Activated CD8-positive, alpha-beta T cell treated with anti-CD3 and anti-CD28 coated beads, Interleukin-2, amount 10 ng/mL, durations not matched to agents 7 days and 5 days (primary cell): ENCODE measurements around the gene HDAC4. TPM values are rescaled to one million over a fixed set of nuclear protein-coding genes. Genes with fewer than 3 reads are reported as not detected.

Source experiments
- ATAC-seq: fragments of 150-1000 bp; cut with Tn5 transposase; one replicate; pipeline ENCODE4 v1.10.0; 2021; ENCODE audit warnings: moderate library complexity
- CTCF ChIA-PET: fragments of 350-600 bp; sonication (Branson Sonifier 250); formaldehyde crosslinking; loops from one replicate; lab custom pipeline; 2021; ENCODE audit warnings: antibody characterized with exemption; lab: Charles Lee
- POLR2A ChIA-PET: fragments of 350-600 bp; sonication (Branson Sonifier 250); formaldehyde crosslinking; loops from one replicate; lab custom pipeline; 2021; ENCODE audit warnings: antibody characterized with exemption; lab: Charles Lee
- DNase-seq: peaks from one replicate; pipeline ENCODE4 v3.0.0-alpha.2; 2020
- H3K27ac Mint-ChIP-seq: one replicate; pipeline ENCODE4 v1.8.0; 2021; ENCODE audit warnings: mild to moderate bottlenecking, mixed read lengths
- H3K27me3 Mint-ChIP-seq: one replicate; pipeline ENCODE4 v1.8.0; 2021; ENCODE audit warnings: low read depth, mixed read lengths
- H3K36me3 Mint-ChIP-seq: one replicate; pipeline ENCODE4 v1.8.0; 2021; ENCODE audit warnings: low read depth, mixed read lengths
- H3K4me1 Mint-ChIP-seq: one replicate; pipeline ENCODE4 v1.8.0; 2021; ENCODE audit warnings: low read depth, mixed read lengths
- H3K4me3 Mint-ChIP-seq: one replicate; pipeline ENCODE4 v1.8.0; 2021; ENCODE audit warnings: mild to moderate bottlenecking, mixed read lengths
- H3K9me3 Mint-ChIP-seq: one replicate; pipeline ENCODE4 v1.8.0; 2022; ENCODE audit warnings: mixed read lengths; ENCODE audit not compliant: insufficient read depth
- total RNA-seq, 2 experiments: library from RNA; stranded (reverse); gene quantifications; one replicate each; pipeline ENCODE4 v1.2.3, GENCODE V29; 2021

Gene HDAC4
- total RNA-seq, 2 experiments from 2014 or later = 50.7 to 58.8 TPM

DNA sequence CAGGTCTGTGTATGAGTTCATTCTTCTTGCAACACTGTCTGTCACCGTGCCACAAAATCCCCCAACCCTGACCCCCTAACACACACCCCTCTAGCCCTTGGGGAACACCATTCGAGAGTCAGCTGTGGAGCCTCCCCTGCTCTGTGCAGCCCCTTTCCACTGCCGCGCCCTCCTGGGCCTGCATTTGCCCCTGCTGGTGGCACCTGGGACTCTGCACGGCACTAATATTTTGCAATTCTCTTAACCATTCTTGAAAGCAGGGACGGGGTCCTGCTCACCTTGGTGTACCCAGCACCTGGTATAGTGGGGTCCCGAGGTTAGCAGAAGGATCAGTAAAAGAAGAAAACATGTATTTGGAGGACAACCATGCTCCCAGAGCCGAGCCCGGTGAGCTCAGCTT, 124.0 kb downstream of the HDAC4 start:
- peak overlapping the region; percentile 36 for H3K27ac Mint-ChIP-seq
- POLR2A ChIA-PET = interaction anchor here (1.0 to 3.7 kb wide), 2 partner anchors 18 to 44 kb away, joined by 3 to 19 read pairs; no protein-coding TSS in a partner anchor

DNA sequence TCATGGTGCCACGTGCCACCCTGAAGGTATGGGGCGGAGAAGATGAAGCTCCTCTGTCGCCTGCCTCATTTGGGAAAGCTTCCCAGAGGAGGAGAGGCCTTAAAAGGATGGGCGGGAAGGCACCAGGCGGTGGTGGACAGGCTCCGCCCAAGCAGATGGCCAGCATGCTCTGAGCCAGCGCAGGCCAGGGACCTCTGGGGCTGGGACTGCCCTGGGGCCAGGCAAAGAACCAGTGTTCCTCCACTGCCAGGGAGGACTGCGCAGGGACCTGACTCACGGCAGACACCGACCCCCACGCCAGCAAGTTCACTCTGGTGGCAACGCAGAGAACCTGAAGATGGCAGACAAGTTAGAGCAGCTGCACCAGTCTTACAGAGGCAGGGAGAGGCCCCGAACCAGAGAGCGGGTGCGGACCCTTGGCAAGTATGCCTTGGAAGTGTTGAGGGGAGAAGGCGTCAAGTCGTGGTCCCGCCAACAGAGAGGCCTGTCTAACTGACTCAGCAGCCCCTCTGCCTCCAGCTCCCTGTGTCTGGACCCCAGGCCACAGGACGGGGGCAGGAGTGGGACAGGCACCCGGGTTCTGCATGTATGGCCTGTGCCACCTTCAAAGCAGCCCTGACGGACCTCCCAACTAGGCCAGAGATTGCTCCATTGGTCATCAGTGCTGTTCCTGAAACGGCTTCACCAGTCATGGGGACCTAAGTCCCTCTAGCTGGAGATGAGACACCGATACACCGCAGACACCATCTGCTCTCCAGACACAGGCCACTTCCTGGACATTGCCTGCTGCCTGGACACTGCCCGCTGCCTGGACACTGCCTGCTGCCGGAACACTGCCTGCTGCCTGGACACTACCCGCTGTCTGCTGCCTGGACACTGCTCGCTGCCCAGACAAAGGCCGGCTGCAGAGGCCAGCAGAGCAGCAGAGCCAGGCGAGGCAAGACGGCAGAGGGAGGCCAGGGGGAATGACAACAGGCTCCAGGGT, 124.7 kb downstream of the HDAC4 start:
- no peaks in the 10 kb centered on the region for H3K9me3 Mint-ChIP-seq
- CTCF ChIA-PET = interaction anchor here (0.6 to 3.9 kb wide), 10 partner anchors 9 to 132 kb away, joined by 3 to 23 read pairs (median 4); no protein-coding TSS in a partner anchor
- H3K36me3 Mint-ChIP-seq = peaks cover 7% of the 10 kb centered on the region
- POLR2A ChIA-PET = interaction anchor here (0.6 to 3.7 kb wide), 5 partner anchors 9 to 125 kb away, joined by 3 to 19 read pairs (median 4); partner anchors contain the start of gene HDAC4
- DNase-seq = no peak
- no peak overlapping the region for H3K4me3 Mint-ChIP-seq
- no peaks in the 10 kb centered on the region for H3K27me3 Mint-ChIP-seq
- H3K27ac Mint-ChIP-seq = peak overlapping the region; percentile 89
- no peak for ATAC-seq
- peaks cover 74% of the 10 kb centered on the region for H3K4me1 Mint-ChIP-seq

More for the DNA sequence above, 124.0 kb downstream of the HDAC4 start:
- Mint-ChIP-seq H3K4me1 (peaks cover 71% of the 10 kb centered on the region), H3K36me3 (peaks cover 4% of the 10 kb centered on the region), H3K27me3 (no peaks in the 10 kb centered on the region), H3K9me3 (no peaks in the 10 kb centered on the region), H3K4me3 (no peak overlapping the region)
- no peak for ATAC-seq
- CTCF ChIA-PET = interaction anchor here (1.0 kb wide), 1 partner anchor 10 kb away, joined by 5 read pairs; no protein-coding TSS in a partner anchor
- no peak for DNase-seq

GRCh38 chr2:239275044-239275685, 125.7 kb downstream of the HDAC4 start:
- Mint-ChIP-seq H3K36me3 (peaks cover 9% of the 10 kb centered on the region), H3K4me3 (peak overlapping the region; percentile 60), H3K27me3 (no peaks in the 10 kb centered on the region), H3K9me3 (no peaks in the 10 kb centered on the region), H3K4me1 (peaks cover 78% of the 10 kb centered on the region), H3K27ac (peak overlapping the region; percentile 89)
- POLR2A ChIA-PET = interaction anchor here (0.6 to 3.7 kb wide), 8 partner anchors 10 to 126 kb away, joined by 3 to 19 read pairs (median 5); partner anchors contain the start of gene HDAC4
- DNase-seq = peak; percentile 83
- CTCF ChIA-PET = interaction anchor here (0.6 to 3.9 kb wide), 10 partner anchors 8 to 131 kb away, joined by 3 to 23 read pairs (median 4); no protein-coding TSS in a partner anchor
- peak; percentile 95 for ATAC-seq

DNA sequence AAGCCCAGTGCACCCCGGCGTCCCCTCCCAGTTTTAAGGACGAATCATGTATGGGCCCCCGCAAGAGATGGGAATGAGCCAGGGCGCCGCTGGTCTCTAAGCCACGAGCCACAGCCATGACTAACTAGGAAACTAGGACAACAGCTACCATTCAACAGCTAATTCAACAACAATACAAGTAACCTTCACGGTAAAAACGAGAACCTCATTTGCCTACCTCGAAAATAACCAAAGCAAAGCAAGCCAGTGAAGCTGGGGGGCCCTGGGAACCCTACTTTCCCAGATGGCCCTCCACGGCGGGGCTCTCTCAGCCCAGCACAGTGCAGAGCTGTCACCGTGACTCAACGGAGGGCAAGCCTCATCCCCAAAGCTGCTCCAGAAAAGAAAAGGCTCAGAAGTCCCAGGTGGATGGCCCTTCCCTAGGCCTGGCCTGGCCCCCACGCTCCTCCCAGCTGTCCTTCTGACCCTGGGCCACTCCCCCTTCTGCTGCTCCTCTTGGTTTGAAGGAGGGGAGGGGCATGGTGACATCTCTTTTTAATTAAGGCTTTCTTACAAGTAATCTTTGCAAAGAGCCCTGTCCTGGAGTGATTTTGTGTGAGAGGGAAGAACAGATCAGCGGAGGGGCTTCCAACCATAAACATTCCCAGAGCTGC, 126.3 kb downstream of the HDAC4 start:
- DNase-seq (no peak), ATAC-seq (peak; percentile 25)
- Mint-ChIP-seq H3K9me3 (no peaks in the 10 kb centered on the region), H3K36me3 (peaks cover 11% of the 10 kb centered on the region), H3K4me3 (peak overlapping the region; percentile 9), H3K4me1 (peaks cover 84% of the 10 kb centered on the region), H3K27me3 (no peaks in the 10 kb centered on the region), H3K27ac (peak overlapping the region; percentile 71)
- ChIA-PET POLR2A (interaction anchor here (0.7 to 3.0 kb wide), 6 partner anchors 14 to 47 kb away, joined by 3 to 9 read pairs (median 4); no protein-coding TSS in a partner anchor), CTCF (interaction anchor here (1.2 to 3.9 kb wide), 10 partner anchors 11 to 131 kb away, joined by 3 to 23 read pairs (median 4); partner anchors contain the start of gene HDAC4)

DNA sequence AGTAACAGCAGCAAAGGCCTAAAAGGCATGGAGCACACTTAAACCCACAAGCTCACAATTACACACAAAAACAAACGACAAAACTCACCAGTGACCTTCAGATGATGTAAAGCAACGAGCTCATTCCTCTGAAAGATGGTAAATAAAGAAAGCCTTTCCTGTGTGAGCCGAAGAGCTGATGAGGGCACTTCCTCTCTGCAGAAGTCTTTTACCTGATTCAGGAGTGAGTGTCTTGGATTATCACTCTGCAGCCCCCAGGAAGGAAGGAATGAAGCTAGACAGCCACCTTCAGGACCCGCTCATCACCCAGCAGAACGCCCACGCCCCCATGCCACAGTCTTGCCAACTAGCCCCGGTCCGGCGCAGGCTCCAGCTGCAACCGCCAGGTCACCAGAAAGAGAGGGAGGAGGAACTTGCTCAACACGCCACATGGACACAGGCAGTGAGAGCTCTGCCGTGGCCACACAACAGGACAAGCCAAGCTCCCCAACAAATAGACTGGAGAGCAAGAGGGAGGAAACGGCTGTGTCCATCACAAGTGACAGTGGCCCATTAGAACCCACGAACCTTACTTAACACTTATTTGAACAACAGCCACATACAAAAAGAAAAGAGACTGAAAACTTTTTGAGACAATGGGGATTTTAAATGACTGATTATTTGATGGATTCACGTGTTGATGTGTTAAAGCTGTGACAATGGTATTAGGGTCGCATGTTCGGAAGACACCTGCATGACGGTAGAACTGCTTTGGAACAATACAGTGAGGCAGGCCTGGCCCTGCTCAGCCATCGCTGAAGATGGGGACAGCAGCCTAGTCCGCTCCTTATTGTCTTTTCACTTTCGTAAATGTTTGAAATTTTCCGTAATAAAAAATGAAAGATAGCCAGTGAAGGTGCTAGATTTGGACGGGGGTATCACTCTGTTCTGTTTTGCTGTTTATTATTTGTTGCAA, 127.3 kb downstream of the HDAC4 start:
- no peak for ATAC-seq
- CTCF ChIA-PET = interaction anchor here (1.1 to 3.9 kb wide), 6 partner anchors 21 to 130 kb away, joined by 3 to 23 read pairs (median 4); partner anchors contain the start of gene HDAC4
- Mint-ChIP-seq H3K9me3 (no peaks in the 10 kb centered on the region), H3K4me1 (peaks cover 85% of the 10 kb centered on the region), H3K36me3 (peaks cover 11% of the 10 kb centered on the region), H3K27ac (peak overlapping the region; percentile 39), H3K27me3 (no peaks in the 10 kb centered on the region), H3K4me3 (no peak overlapping the region)
- no peak for DNase-seq
- POLR2A ChIA-PET = interaction anchor here (0.7 to 3.0 kb wide), 7 partner anchors 15 to 128 kb away, joined by 3 to 9 read pairs (median 3); partner anchors contain the start of gene HDAC4

- Mint-ChIP-seq H3K9me3 (no peaks in the 10 kb centered on the region), H3K27ac (peak overlapping the region; percentile 39), H3K4me1 (peaks cover 86% of the 10 kb centered on the region), H3K36me3 (peaks cover 11% of the 10 kb centered on the region), H3K4me3 (no peak overlapping the region), H3K27me3 (no peaks in the 10 kb centered on the region)
- ChIA-PET CTCF (interaction anchor here (0.9 to 3.9 kb wide), 5 partner anchors 22 to 124 kb away, joined by 3 to 23 read pairs (median 4); no protein-coding TSS in a partner anchor), POLR2A (interaction anchor here (0.9 to 3.0 kb wide), 3 partner anchors 23 to 128 kb away, joined by 3 to 9 read pairs (median 4); partner anchors contain the start of gene HDAC4)
- no peak for DNase-seq
- ATAC-seq = no peak
These were observed 128.2 kb downstream of the HDAC4 start for GRCh38 chr2:239272626-239273025.

GRCh38 chr2:239271882-239272281, 128.9 kb downstream of the HDAC4 start:
- H3K27me3 Mint-ChIP-seq = no peaks in the 10 kb centered on the region
- no peak overlapping the region for H3K27ac Mint-ChIP-seq
- DNase-seq = no peak
- no peak overlapping the region for H3K4me3 Mint-ChIP-seq
- no peaks in the 10 kb centered on the region for H3K9me3 Mint-ChIP-seq
- peaks cover 18% of the 10 kb centered on the region for H3K36me3 Mint-ChIP-seq
- ChIA-PET CTCF (interaction anchor here (0.9 to 2.1 kb wide), 4 partner anchors 24 to 125 kb away, joined by 3 to 4 read pairs (median 3); no protein-coding TSS in a partner anchor), POLR2A (no interaction called here)
- peaks cover 86% of the 10 kb centered on the region for H3K4me1 Mint-ChIP-seq
- no peak for ATAC-seq

- Mint-ChIP-seq H3K27ac (no peak overlapping the region), H3K4me3 (no peak overlapping the region), H3K27me3 (no peaks in the 10 kb centered on the region), H3K36me3 (peaks cover 22% of the 10 kb centered on the region), H3K9me3 (no peaks in the 10 kb centered on the region), H3K4me1 (peaks cover 88% of the 10 kb centered on the region)
- ATAC-seq (no peak), DNase-seq (no peak)
- POLR2A ChIA-PET = no interaction called here
- CTCF ChIA-PET = interaction anchor here (0.9 to 2.1 kb wide), 4 partner anchors 24 to 98 kb away, joined by 3 to 4 read pairs (median 3); no protein-coding TSS in a partner anchor
These were observed 129.3 kb downstream of the HDAC4 start for GRCh38 chr2:239271471-239271870.

- H3K9me3 Mint-ChIP-seq = no peaks in the 10 kb centered on the region
- POLR2A ChIA-PET = interaction anchor here (0.6 kb wide), 1 partner anchor 92 kb away, joined by 3 read pairs; no protein-coding TSS in a partner anchor
- peaks cover 89% of the 10 kb centered on the region for H3K4me1 Mint-ChIP-seq
- peaks cover 28% of the 10 kb centered on the region for H3K36me3 Mint-ChIP-seq
- H3K27ac Mint-ChIP-seq = peak overlapping the region; percentile 29
- H3K4me3 Mint-ChIP-seq = no peak overlapping the region
- no peaks in the 10 kb centered on the region for H3K27me3 Mint-ChIP-seq
- DNase-seq = no peak
- CTCF ChIA-PET = interaction anchor here (0.8 to 2.1 kb wide), 5 partner anchors 15 to 127 kb away, joined by 3 to 4 read pairs (median 4); no protein-coding TSS in a partner anchor
- ATAC-seq = no peak
These were observed 130.9 kb downstream of the HDAC4 start for GRCh38 chr2:239269916-239270315.
